Activated naive CD4-positive, alpha-beta T cell treated with anti-CD3 and anti-CD28 coated beads, Interleukin-2, amount 50 U/mL, for 72 hours (primary cell): ENCODE results near the gene STON2. TPM values are rescaled to one million over a fixed set of nuclear protein-coding genes. Genes with fewer than 3 reads are reported as not detected.
"Not testable (repeated sequence)": the region's sequence is repeated elsewhere in the genome, so short reads cannot be mapped to it uniquely, and the experiment has no call there.

Experiments
- ATAC-seq, 2 donors: fragments of 150-1000 bp; cut with Tn5 transposase; 2 replicates each; pipeline ENCODE4 v1.10.0; 2021; ENCODE audit warnings: mild to moderate bottlenecking in 2 of 2, moderate library complexity in 2 of 2
- DNase-seq, 2 donors: peaks; one replicate each; pipeline ENCODE4 v3.0.0; 2021 to 2022; ENCODE audit warnings: low spot score in 2 of 2
- H3K27ac Mint-ChIP-seq, 2 donors: one replicate each; pipeline ENCODE4 v1.8.0; 2022; ENCODE audit warnings: mild to moderate bottlenecking in 2 of 2, mixed read lengths in 2 of 2
- H3K36me3 Mint-ChIP-seq, 2 donors: one replicate each; pipeline ENCODE4 v1.8.0; 2022; ENCODE audit warnings: mixed read lengths in 2 of 2
- H3K9me3 Mint-ChIP-seq, 2 donors: one replicate each; pipeline ENCODE4 v1.8.0; 2022; ENCODE audit warnings: mixed read lengths in 2 of 2
- total RNA-seq, 2 donors: library from RNA; stranded (reverse); gene quantifications; one replicate each; pipeline ENCODE4 v1.2.3, GENCODE V29; 2022

STON2 gene
- under 1 TPM; 0.45 to 0.48 TPM for total RNA-seq

GRCh38 chr14:81400202-81400678 is at the start of gene STON2:
Gene STON2, minus strand, starts transcription at chr14:81400324. Its CDS starts 1,942 bp downstream, at chr14:81398382.
- Mint-ChIP-seq H3K27ac (no peak within 1 kb of the TSS), H3K36me3 (no peaks in the 10 kb centered on the region), H3K9me3 (peaks cover 0 to 5% of the 10 kb centered on the region in 2 donors)
- peak in 1 of 2 donors; percentile 10 for DNase-seq
- ATAC-seq = peak; percentile 55 to 65

- ATAC-seq (no peak), DNase-seq (no peak)
- no peaks in the 10 kb centered on the region for H3K36me3 Mint-ChIP-seq
- H3K9me3 Mint-ChIP-seq = no peaks in the 10 kb centered on the region
- H3K27ac Mint-ChIP-seq = no peak overlapping the region
Observed at GRCh38 chr14:81449576-81449975, 49.5 kb upstream of the STON2 start.

GRCh38 chr14:81449114-81449513 is 49.0 kb upstream of the STON2 start:
- Mint-ChIP-seq H3K27ac (no peak overlapping the region), H3K9me3 (no peaks in the 10 kb centered on the region), H3K36me3 (no peaks in the 10 kb centered on the region)
- no peak for ATAC-seq
- DNase-seq = no peak

- H3K9me3 Mint-ChIP-seq = no peaks in the 10 kb centered on the region
- H3K36me3 Mint-ChIP-seq = no peaks in the 10 kb centered on the region
- ATAC-seq = no peak
- no peak for DNase-seq
- no peak overlapping the region for H3K27ac Mint-ChIP-seq
Observed at GRCh38 chr14:81447021-81447764, 47.1 kb upstream of the STON2 start.

- no peak for ATAC-seq
- no peaks in the 10 kb centered on the region for H3K36me3 Mint-ChIP-seq
- DNase-seq = no peak
- no peaks in the 10 kb centered on the region for H3K9me3 Mint-ChIP-seq
- no peak overlapping the region for H3K27ac Mint-ChIP-seq
Observed at GRCh38 chr14:81446279-81447007, 46.3 kb upstream of the STON2 start.

- no peak overlapping the region for H3K27ac Mint-ChIP-seq
- no peak for ATAC-seq
- no peaks in the 10 kb centered on the region for H3K36me3 Mint-ChIP-seq
- no peaks in the 10 kb centered on the region for H3K9me3 Mint-ChIP-seq
- DNase-seq = no peak
Observed at GRCh38 chr14:81441626-81442134, 41.6 kb upstream of the STON2 start.

- DNase-seq = no peak
- no peak overlapping the region for H3K27ac Mint-ChIP-seq
- H3K36me3 Mint-ChIP-seq = peaks cover 0 to 5% of the 10 kb centered on the region in 2 donors
- H3K9me3 Mint-ChIP-seq = no peaks in the 10 kb centered on the region
- no peak for ATAC-seq
Observed at GRCh38 chr14:81440041-81440440, 39.9 kb upstream of the STON2 start.

- no peak for DNase-seq
- no peaks in the 10 kb centered on the region for H3K9me3 Mint-ChIP-seq
- no peak overlapping the region for H3K27ac Mint-ChIP-seq
- peaks cover 0 to 6% of the 10 kb centered on the region in 2 donors for H3K36me3 Mint-ChIP-seq
- ATAC-seq = no peak
Observed at GRCh38 chr14:81437244-81437643, 37.1 kb upstream of the STON2 start.

- peak; percentile 57 to 62 for DNase-seq
- no peak overlapping the region for H3K27ac Mint-ChIP-seq
- H3K9me3 Mint-ChIP-seq = no peaks in the 10 kb centered on the region
- peaks cover 0 to 6% of the 10 kb centered on the region in 2 donors for H3K36me3 Mint-ChIP-seq
- peak; percentile 91 to 94 for ATAC-seq
Observed at GRCh38 chr14:81436296-81437138, 36.4 kb upstream of the STON2 start.

GRCh38 chr14:81435391-81436295 is 35.5 kb upstream of the STON2 start:
- DNase-seq (peak in 1 of 2 donors; percentile 18), ATAC-seq (peak; percentile 34 to 41)
- Mint-ChIP-seq H3K27ac (no peak overlapping the region), H3K36me3 (peaks cover 0 to 6% of the 10 kb centered on the region in 2 donors), H3K9me3 (no peaks in the 10 kb centered on the region)

GRCh38 chr14:81435048-81435390 is 34.9 kb upstream of the STON2 start:
- no peak for DNase-seq
- no peak for ATAC-seq
- Mint-ChIP-seq H3K36me3 (peaks cover 0 to 6% of the 10 kb centered on the region in 2 donors), H3K9me3 (no peaks in the 10 kb centered on the region), H3K27ac (no peak overlapping the region)

GRCh38 chr14:81434230-81434629 is 34.1 kb upstream of the STON2 start:
- Mint-ChIP-seq H3K9me3 (no peaks in the 10 kb centered on the region), H3K36me3 (peaks cover 0 to 6% of the 10 kb centered on the region in 2 donors), H3K27ac (no peak overlapping the region)
- ATAC-seq (no peak), DNase-seq (no peak)

GRCh38 chr14:81433378-81433777 is 33.3 kb upstream of the STON2 start:
- no peak for DNase-seq
- ATAC-seq = no peak
- Mint-ChIP-seq H3K9me3 (no peaks in the 10 kb centered on the region), H3K36me3 (peaks cover 0 to 6% of the 10 kb centered on the region in 2 donors), H3K27ac (no peak overlapping the region)

- H3K27ac Mint-ChIP-seq = no peak overlapping the region
- DNase-seq (no peak), ATAC-seq (no peak)
- peaks cover 0 to 6% of the 10 kb centered on the region in 2 donors for H3K36me3 Mint-ChIP-seq
- no peaks in the 10 kb centered on the region for H3K9me3 Mint-ChIP-seq
Observed at GRCh38 chr14:81432219-81432661, 32.1 kb upstream of the STON2 start.

- H3K36me3 Mint-ChIP-seq = peaks cover 0 to 3% of the 10 kb centered on the region in 2 donors
- H3K9me3 Mint-ChIP-seq = no peaks in the 10 kb centered on the region
- H3K27ac Mint-ChIP-seq = no peak overlapping the region
- ATAC-seq (no peak), DNase-seq (no peak)
Observed at GRCh38 chr14:81430235-81430634, 30.1 kb upstream of the STON2 start.

GRCh38 chr14:81429749-81430148 is 29.6 kb upstream of the STON2 start:
- H3K27ac Mint-ChIP-seq, DNase-seq, H3K36me3 Mint-ChIP-seq, H3K9me3 Mint-ChIP-seq, ATAC-seq: not testable (repeated sequence)
